ENCODE measurements around the gene PHLDA2.

PHLDA2 gene

GRCh38 chr11:2958251-2958650 is 29.0 kb upstream of the PHLDA2 start:
- no peak for DNase-seq
- Histone ChIP-seq H3K9me3 (no peaks in the 10 kb centered on the region), H3K27me3 (no peaks in the 10 kb centered on the region), H3K4me3 (ENCODE audit: low read depth, low read length) (no peak overlapping the region), H3K4me1 (no peaks in the 10 kb centered on the region), H3K36me3 (peaks cover 47% of the 10 kb centered on the region)
- TF ChIP-seq, protein P1, sequence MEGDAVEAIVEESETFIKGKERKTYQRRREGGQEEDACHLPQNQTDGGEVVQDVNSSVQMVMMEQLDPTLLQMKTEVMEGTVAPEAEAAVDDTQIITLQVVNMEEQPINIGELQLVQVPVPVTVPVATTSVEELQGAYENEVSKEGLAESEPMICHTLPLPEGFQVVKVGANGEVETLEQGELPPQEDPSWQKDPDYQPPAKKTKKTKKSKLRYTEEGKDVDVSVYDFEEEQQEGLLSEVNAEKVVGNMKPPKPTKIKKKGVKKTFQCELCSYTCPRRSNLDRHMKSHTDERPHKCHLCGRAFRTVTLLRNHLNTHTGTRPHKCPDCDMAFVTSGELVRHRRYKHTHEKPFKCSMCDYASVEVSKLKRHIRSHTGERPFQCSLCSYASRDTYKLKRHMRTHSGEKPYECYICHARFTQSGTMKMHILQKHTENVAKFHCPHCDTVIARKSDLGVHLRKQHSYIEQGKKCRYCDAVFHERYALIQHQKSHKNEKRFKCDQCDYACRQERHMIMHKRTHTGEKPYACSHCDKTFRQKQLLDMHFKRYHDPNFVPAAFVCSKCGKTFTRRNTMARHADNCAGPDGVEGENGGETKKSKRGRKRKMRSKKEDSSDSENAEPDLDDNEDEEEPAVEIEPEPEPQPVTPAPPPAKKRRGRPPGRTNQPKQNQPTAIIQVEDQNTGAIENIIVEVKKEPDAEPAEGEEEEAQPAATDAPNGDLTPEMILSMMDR (IDR thresholded peaks at IDR 0.05; ENCODE audit: low read depth, low read length), result no peak

GRCh38 chr11:2955906-2956476 is 26.8 kb upstream of the PHLDA2 start:
- H3K27me3 ChIP-seq, result no peaks in the 10 kb centered on the region
- TF ChIP-seq, protein P1 (IDR thresholded peaks at IDR 0.05; ENCODE audit: low read depth, low read length), result 0 out of 2 replicates have a peak, but pooled peaks have one; percentile 4
- no peak for DNase-seq
- no peak overlapping the region for H3K4me3 ChIP-seq (ENCODE audit: low read depth, low read length)
- H3K9me3 ChIP-seq, result no peaks in the 10 kb centered on the region
- H3K4me1 ChIP-seq, result no peaks in the 10 kb centered on the region
- H3K36me3 ChIP-seq, result peaks cover 51% of the 10 kb centered on the region

- H3K27me3 ChIP-seq, result no peaks in the 10 kb centered on the region
- DNase-seq, result no peak
- no peak overlapping the region for H3K4me3 ChIP-seq (ENCODE audit: low read depth, low read length)
- H3K4me1 ChIP-seq, result no peaks in the 10 kb centered on the region
- no peaks in the 10 kb centered on the region for H3K9me3 ChIP-seq
- H3K36me3 ChIP-seq, result peaks cover 44% of the 10 kb centered on the region
- TF ChIP-seq, protein P1 (IDR thresholded peaks at IDR 0.05; ENCODE audit: low read depth, low read length), result no peak
Observed at GRCh38 chr11:2954263-2954662, 25.0 kb upstream of the PHLDA2 start.

GRCh38 chr11:2952290-2952689 is 23.1 kb upstream of the PHLDA2 start:
- H3K9me3 ChIP-seq, result no peaks in the 10 kb centered on the region
- no peak for DNase-seq
- H3K4me1 ChIP-seq, result no peaks in the 10 kb centered on the region
- TF ChIP-seq, protein P1 (IDR thresholded peaks at IDR 0.05; ENCODE audit: low read depth, low read length), result no peak
- H3K4me3 ChIP-seq (ENCODE audit: low read depth, low read length), result no peak overlapping the region
- no peaks in the 10 kb centered on the region for H3K27me3 ChIP-seq
- H3K36me3 ChIP-seq, result peaks cover 27% of the 10 kb centered on the region

DNA sequence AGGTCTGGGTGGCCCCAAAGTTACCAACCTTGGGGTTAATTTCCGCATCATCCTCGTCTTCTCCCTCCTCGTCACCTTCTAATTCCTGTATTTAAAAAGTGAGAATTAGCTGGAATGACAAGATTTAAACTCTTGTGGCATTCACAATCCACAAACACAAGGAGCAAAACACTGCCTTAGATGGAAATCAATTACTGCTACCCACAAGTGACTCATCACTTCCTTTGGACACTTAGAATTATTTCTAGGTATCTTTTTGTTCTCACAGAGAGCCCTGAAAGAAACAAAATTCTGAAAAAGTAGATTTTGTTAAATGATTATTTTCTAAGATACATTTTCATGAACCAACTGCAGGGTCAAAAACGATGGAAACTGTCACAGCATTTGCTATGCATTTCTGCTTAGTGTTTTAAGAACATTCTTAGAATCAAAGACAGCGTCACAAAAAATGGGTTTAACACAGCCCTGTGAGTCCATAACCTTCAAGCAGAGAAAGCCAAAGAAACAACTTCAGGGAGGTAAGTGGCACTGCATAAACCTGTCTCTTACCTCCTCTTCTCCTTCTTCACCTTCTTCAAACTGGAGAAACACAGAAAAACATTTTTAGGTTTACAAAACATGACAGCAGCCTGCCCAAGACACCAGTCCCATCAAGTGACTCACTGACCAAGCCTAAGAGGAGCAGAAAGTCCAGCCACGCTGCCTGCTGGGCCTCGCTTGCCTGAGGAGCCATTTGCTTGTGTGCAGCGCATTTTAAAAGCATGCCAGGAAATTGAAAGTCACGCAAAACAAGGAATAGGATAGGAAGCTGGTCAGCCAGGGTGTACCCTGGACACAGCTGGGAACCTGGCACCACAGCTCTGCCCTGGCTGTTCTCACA is 22.3 kb upstream of the PHLDA2 start:
- no peak for DNase-seq
- peaks cover 22% of the 10 kb centered on the region for H3K36me3 ChIP-seq
- TF ChIP-seq, protein P1 (IDR thresholded peaks at IDR 0.05; ENCODE audit: low read depth, low read length), result no peak
- H3K9me3 ChIP-seq, result no peaks in the 10 kb centered on the region
- no peaks in the 10 kb centered on the region for H3K27me3 ChIP-seq
- H3K4me1 ChIP-seq, result no peaks in the 10 kb centered on the region
- H3K4me3 ChIP-seq (ENCODE audit: low read depth, low read length), result no peak overlapping the region

DNA sequence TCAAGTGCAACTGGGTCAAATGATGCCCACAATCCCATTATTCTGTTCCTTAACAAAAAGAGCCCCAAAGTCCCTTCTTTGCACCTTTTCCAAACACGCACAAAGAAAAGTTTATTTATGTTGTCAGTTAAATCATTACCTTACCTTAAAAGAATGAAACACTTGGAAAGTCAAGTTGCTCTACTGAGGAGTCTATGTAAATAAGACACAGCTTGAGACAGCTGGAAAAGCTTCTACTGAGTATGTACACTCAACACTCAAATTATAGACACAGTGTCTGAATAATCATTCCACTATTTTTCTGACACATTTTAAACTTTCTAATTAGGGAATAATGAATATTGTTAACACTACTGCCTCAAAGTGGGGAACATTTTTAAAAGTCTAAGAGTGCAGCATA is 21.6 kb upstream of the PHLDA2 start:
- Histone ChIP-seq H3K9me3 (no peaks in the 10 kb centered on the region), H3K4me3 (ENCODE audit: low read depth, low read length) (no peak overlapping the region), H3K36me3 (peaks cover 17% of the 10 kb centered on the region), H3K27me3 (no peaks in the 10 kb centered on the region), H3K4me1 (no peaks in the 10 kb centered on the region; the same call in 1 of the 2 replicates)
- TF ChIP-seq, protein P1 (IDR thresholded peaks at IDR 0.05; ENCODE audit: low read depth, low read length), result no peak
- DNase-seq, result no peak
